Measurements from ENCODE around the gene WASF2. TPM values are rescaled to one million over a fixed set of nuclear protein-coding genes. Genes with fewer than 3 reads are reported as not detected.

Gene WASF2
- total and polyA plus RNA-seq, 2 of the 13 experiments (the other 11 are each of a cell fraction or from before 2014, with no cell fraction given) = 10.4 to 27.7 TPM

- TF ChIP-seq ARNT2 (CRISPR knock-in tag; IDR thresholded peaks at IDR 0.05; ENCODE audit: low read depth) (no peak), ZBTB7A (CRISPR knock-in tag; IDR thresholded peaks at IDR 0.05) (no peak), ZNF354B (CRISPR knock-in tag; IDR thresholded peaks at IDR 0.05) (no peak), ZNF746 (CRISPR knock-in tag; IDR thresholded peaks at IDR 0.05) (peak; percentile 50; the same call in 1 of the 2 replicates), GTF2F1 (IDR thresholded peaks at IDR 0.05; ENCODE audit: low read length) (no peak), SMARCE1 (IDR thresholded peaks at IDR 0.05; ENCODE audit: borderline replicate concordance) (no peak), SAFB2 (CRISPR knock-in tag; IDR thresholded peaks at IDR 0.05; ENCODE audit: borderline replicate concordance, low read depth) (no peak), ZMYM4 (CRISPR knock-in tag; IDR thresholded peaks at IDR 0.05) (no peak), ZIK1 (CRISPR knock-in tag; IDR thresholded peaks at IDR 0.05; ENCODE audit: borderline replicate concordance, low read depth) (no peak), SOX5 (CRISPR knock-in tag; IDR thresholded peaks at IDR 0.05; ENCODE audit: borderline replicate concordance) (no peak), CENPX (CRISPR knock-in tag; IDR thresholded peaks at IDR 0.05) (no peak), ZNF772 (CRISPR knock-in tag; IDR thresholded peaks at IDR 0.05) (0 out of 2 replicates have a peak, but pooled peaks have one; percentile 21), MYC (CRISPR knock-in tag; IDR thresholded peaks at IDR 0.05; ENCODE audit: borderline replicate concordance) (no peak), CEBPZ (IDR thresholded peaks at IDR 0.05; ENCODE audit: low read length) (no peak), THAP11 (CRISPR knock-in tag; IDR thresholded peaks at IDR 0.05) (no peak), ZNF652 (CRISPR knock-in tag; IDR thresholded peaks at IDR 0.05; ENCODE audit: borderline replicate concordance, low read depth) (peak; percentile 98), ATF3 (CRISPR knock-in tag; IDR thresholded peaks at IDR 0.05) (no peak), ZNF883 (CRISPR knock-in tag; IDR thresholded peaks at IDR 0.05; ENCODE audit: not compliant biosample characterization) (no peak), EZH2 (conservative IDR thresholded peaks at IDR 0.05; ENCODE audit: low read depth, low read length) (no peak), ZFAT (CRISPR knock-in tag; conservative IDR thresholded peaks at IDR 0.05) (no peak), GABPA (IDR thresholded peaks at IDR 0.05; ENCODE audit: low read depth, low read length) (no peak), GABPA (CRISPR knock-in tag; IDR thresholded peaks at IDR 0.05; ENCODE audit: low read depth) (no peak), PATZ1 (CRISPR knock-in tag; IDR thresholded peaks at IDR 0.05) (peak; percentile 92), NR2F6 (IDR thresholded peaks at IDR 0.05) (no peak), NR2F6 (CRISPR knock-in tag; IDR thresholded peaks at IDR 0.05) (0 out of 2 replicates have a peak, but pooled peaks have one; percentile 3), ZNF101 (CRISPR knock-in tag; IDR thresholded peaks at IDR 0.05; ENCODE audit: borderline replicate concordance, low read depth) (no peak), CBFB (CRISPR knock-in tag; IDR thresholded peaks at IDR 0.05) (no peak), ZNF749 (CRISPR knock-in tag; IDR thresholded peaks at IDR 0.05; ENCODE audit: borderline replicate concordance) (no peak)
Observed at GRCh38 chr1:27527223-27527889, 37.4 kb upstream of the WASF2 start (continued).
